Measurements from ENCODE around the gene RPA3. TPM values are rescaled to one million over a fixed set of nuclear protein-coding genes. Genes with fewer than 3 reads are reported as not detected.

RPA3 gene
- total RNA-seq, 6 experiments from 2014 or later: 11.3 to 22.3 (median 21.4) TPM

GRCh38 chr7:7695111-7695817 is 23.1 kb downstream of the RPA3 start:
- Histone ChIP-seq H3K9me3 (no peaks in the 10 kb centered on the region), H3K27ac (no peak overlapping the region), H3K27me3 (no peaks in the 10 kb centered on the region), H3K4me1 (peaks cover 0 to 13% (median 0%) of the 10 kb centered on the region in 4 donors), H3K36me3 (no peaks in the 10 kb centered on the region), H3K4me3 (no peak overlapping the region)
- TF ChIP-seq POLR2A (IDR thresholded peaks at IDR 0.05): no peak
- TF ChIP-seq CTCF (IDR thresholded peaks at IDR 0.05): no peak
- intact Hi-C loops (cut with DNase I): no loop called here
- DNase-seq (no peak), ATAC-seq (no peak)
- WGBS (ENCODE audit: insufficient coverage, low coverage, low lambda C conversion rate, missing lambda C conversion rate): 51% methylated on average over 5 of the region's 5 CpGs

GRCh38 chr7:7694542-7694941 is 23.9 kb downstream of the RPA3 start:
- Histone ChIP-seq H3K27me3 (no peaks in the 10 kb centered on the region), H3K9me3 (no peaks in the 10 kb centered on the region), H3K4me1 (peaks cover 0 to 13% (median 0%) of the 10 kb centered on the region in 4 donors), H3K27ac (no peak overlapping the region), H3K36me3 (no peaks in the 10 kb centered on the region), H3K4me3 (no peak overlapping the region)
- no peak for ATAC-seq
- intact Hi-C loops (cut with DNase I): no loop called here
- WGBS (ENCODE audit: insufficient coverage, low coverage, low lambda C conversion rate, missing lambda C conversion rate): 79% methylated on average over 3 of the region's 3 CpGs
- TF ChIP-seq CTCF (IDR thresholded peaks at IDR 0.05) (no peak), POLR2A (IDR thresholded peaks at IDR 0.05) (no peak)
- DNase-seq: no peak

GRCh38 chr7:7693881-7694280 is 24.5 kb downstream of the RPA3 start:
- DNase-seq (no peak), ATAC-seq (no peak)
- H3K36me3 ChIP-seq: no peaks in the 10 kb centered on the region
- intact Hi-C loops (cut with DNase I): no loop called here
- H3K9me3 ChIP-seq: no peaks in the 10 kb centered on the region
- H3K4me1 ChIP-seq: peaks cover 0 to 13% (median 0%) of the 10 kb centered on the region in 4 donors
- TF ChIP-seq CTCF (IDR thresholded peaks at IDR 0.05) (no peak), POLR2A (IDR thresholded peaks at IDR 0.05) (no peak)
- H3K27me3 ChIP-seq: no peaks in the 10 kb centered on the region
- no peak overlapping the region for H3K27ac ChIP-seq
- no peak overlapping the region for H3K4me3 ChIP-seq

- no peak for DNase-seq
- ATAC-seq: no peak
- Histone ChIP-seq H3K9me3 (no peaks in the 10 kb centered on the region), H3K36me3 (no peaks in the 10 kb centered on the region), H3K27me3 (no peaks in the 10 kb centered on the region), H3K4me1 (no peaks in the 10 kb centered on the region), H3K27ac (no peak overlapping the region), H3K4me3 (no peak overlapping the region)
- TF ChIP-seq CTCF (IDR thresholded peaks at IDR 0.05) (no peak), POLR2A (IDR thresholded peaks at IDR 0.05) (no peak)
- 86% methylated on average over 4 of the region's 4 CpGs for whole genome bisulfite sequencing (ENCODE audit: insufficient coverage, low coverage, low lambda C conversion rate, missing lambda C conversion rate)
- intact Hi-C loops (cut with DNase I): no loop called here
Observed at GRCh38 chr7:7688956-7689355, 29.5 kb downstream of the RPA3 start.

All from right lobe of liver (tissue), 6 donors.